GM12874 (cell line): ENCODE data around the gene SRCAP.

Experiments used
- TF ChIP-seq, protein P1 (sequence below): IDR thresholded peaks from 2 replicates; pipeline ENCODE4 v1.5.1; 2011; ENCODE audit warnings: low read depth, mild to moderate bottlenecking, control low read depth, low read length, moderate library complexity; ENCODE audit not compliant: insufficient read depth

The SRCAP gene

DNA sequence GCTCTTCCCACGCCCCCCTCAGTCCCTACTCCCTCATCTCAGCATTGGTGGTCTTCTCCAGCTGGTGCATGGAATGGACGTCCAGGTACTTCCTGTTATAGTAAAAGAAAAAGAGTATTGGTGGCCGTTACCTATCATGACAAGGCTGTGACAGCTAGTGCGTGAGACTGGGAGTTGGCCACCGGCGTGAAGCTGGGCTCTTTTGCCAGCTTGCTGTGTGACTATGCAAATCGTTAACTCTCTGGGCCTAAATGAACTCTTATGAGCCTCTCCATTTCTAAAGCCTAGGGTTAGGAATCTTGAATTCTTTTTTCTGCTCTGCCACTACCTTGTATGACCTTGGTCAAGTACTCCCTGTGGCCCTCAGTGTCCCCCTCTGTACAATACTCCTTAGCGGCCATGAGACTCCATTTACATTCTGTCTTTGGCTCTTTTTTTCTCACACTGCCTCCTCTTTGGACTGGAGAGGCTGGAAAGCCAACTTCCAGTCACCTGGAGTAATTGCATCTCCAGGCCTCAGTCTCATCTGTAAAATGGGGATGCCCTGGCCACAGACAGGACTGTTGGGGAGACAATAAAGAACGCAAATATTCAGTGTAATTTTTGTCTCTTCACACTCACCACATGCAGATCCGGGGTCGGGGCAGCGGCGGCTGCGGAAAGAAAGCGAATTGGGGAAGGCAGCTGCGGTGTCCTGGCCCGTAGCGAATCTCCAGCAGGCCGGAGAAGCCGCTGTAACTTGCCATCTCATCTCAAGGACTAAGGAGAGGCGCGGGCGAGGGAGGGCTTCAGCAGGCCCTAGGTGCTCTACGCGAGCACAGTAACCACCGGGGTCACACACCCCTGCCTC is 61.8 kb downstream of the SRCAP start:
- TF ChIP-seq, protein P1, sequence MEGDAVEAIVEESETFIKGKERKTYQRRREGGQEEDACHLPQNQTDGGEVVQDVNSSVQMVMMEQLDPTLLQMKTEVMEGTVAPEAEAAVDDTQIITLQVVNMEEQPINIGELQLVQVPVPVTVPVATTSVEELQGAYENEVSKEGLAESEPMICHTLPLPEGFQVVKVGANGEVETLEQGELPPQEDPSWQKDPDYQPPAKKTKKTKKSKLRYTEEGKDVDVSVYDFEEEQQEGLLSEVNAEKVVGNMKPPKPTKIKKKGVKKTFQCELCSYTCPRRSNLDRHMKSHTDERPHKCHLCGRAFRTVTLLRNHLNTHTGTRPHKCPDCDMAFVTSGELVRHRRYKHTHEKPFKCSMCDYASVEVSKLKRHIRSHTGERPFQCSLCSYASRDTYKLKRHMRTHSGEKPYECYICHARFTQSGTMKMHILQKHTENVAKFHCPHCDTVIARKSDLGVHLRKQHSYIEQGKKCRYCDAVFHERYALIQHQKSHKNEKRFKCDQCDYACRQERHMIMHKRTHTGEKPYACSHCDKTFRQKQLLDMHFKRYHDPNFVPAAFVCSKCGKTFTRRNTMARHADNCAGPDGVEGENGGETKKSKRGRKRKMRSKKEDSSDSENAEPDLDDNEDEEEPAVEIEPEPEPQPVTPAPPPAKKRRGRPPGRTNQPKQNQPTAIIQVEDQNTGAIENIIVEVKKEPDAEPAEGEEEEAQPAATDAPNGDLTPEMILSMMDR, result no peak

DNA sequence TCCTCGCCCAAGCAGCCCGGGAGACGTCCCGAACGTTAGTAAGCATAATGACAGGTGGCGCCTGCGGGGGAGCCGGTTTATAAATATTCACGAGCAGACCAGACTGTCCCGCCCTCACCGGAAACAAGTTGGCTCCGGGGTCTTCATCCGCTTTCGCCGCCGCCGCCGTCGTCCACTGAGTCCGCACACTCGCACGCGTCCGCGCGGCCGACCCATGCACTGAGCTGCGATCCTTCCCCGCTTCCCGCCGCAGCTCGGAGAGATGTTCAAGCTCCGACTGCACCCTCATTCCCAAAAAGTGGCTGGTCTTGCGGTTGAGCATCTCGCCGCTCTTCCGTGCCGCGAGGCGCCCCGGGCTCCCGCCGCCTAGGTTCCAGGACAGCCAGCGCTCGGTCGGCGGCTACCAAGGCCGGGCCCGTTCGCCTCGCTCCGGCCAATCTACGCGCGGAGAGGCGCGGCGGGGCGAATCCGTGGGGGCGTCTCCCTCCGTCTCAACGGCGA is 62.5 kb downstream of the SRCAP start:
- TF ChIP-seq, protein P1, result no peak

DNA sequence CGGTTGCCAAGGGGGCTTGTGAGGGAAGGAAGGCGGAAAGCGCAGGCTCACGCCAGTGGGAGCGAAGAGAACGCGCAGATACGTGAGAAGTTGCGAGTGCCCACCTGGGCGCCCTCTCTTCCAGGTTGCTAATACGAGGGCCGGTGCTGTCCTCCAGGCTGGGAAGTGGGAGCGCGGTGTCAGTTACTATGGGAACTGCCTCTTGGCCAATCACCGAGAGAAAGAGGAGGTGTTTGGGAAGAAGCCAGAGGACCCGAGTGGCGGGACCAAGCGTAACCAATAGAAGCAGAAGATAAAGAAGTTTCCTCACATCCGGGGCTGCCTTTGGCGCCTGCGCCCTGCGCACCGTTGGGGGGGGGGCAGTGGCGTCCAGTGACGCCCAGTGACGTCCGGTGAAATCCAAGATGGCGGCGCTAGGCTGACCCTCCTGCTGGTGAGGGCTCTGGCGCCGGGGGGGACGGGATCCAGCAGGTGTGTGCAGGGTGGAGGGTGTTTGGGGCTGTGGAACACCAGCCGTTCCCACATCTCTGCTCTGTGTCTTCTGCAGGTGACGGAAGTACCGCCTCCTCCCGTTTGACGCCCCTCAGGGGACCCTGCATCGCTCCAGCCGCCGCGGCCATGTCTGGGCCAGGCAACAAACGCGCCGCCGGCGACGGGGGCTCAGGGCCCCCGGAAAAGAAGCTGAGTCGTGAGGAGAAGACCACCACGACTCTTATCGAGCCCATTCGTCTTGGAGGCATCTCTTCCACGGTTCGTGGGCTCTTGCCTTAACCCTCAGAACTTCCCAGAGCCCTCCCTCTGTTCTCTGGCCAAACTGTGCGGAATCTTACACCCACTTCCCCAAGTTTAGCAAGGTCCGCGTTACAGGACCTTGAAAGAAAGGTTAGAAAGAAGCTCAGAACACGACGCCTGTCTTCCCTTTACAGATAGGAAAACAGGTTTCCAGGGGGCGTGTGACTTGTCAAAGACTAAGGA is 63.2 kb downstream of the SRCAP start, which contains the start of the genes CFAP119 and RNF40:
Gene CFAP119 (minus strand): TSS at position 135 of the 975 bp plus-strand sequence. CDS start 314 bp downstream, outside the sequence.
Gene RNF40 (plus strand): TSS at position 395 of the 975 bp plus-strand sequence. CDS start 224 bp downstream, at position 619.
- TF ChIP-seq, protein P1, result no peak

DNA sequence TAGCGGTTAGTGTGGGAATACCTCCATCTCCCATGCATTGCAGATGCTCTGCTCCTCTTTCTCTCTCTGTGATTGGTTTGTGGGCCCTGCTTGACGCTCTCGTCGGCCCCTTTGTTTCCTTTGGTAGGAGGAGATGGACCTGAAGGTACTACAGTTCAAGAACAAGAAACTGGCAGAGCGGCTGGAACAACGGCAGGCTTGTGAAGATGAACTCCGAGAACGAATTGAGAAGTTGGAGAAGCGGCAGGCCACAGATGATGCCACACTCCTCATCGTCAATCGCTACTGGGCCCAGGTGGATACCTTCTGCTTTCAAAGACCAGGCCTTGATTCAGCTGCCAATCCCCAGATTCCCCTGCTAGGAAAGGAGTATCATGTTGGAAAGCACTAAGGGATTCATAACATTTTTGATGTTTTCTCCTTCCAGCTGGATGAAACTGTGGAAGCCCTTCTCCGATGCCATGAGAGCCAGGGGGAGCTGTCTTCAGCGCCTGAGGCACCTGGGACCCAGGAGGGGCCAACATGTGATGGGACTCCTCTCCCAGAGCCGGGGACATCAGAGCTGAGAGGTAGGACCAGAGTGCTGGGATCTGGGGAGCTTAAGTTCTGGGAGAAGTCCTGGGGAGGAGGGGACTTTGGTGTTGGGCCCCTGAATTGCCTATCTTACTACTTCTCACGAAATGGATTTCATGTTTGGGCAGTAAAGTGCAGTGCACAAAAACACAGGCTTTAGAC is 64.2 kb downstream of the SRCAP start:
- TF ChIP-seq, protein P1, result no peak

DNA sequence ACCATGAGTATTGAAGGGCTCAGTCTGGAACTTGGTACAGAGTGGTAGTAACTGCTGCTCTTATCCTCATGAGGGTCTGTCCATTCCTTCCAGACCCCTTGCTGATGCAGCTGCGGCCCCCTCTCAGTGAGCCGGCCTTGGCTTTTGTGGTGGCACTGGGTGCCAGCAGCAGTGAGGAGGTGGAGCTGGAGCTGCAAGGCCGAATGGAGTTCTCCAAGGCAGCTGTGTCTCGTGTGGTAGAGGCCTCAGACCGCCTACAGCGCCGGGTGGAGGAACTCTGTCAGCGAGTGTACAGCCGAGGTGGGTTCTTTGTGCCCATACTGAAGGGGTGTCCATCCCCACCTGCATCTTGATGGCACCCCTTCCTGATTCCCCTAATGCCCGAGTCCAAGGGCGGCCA is 65.1 kb downstream of the SRCAP start:
- TF ChIP-seq, protein P1, result no peak

DNA sequence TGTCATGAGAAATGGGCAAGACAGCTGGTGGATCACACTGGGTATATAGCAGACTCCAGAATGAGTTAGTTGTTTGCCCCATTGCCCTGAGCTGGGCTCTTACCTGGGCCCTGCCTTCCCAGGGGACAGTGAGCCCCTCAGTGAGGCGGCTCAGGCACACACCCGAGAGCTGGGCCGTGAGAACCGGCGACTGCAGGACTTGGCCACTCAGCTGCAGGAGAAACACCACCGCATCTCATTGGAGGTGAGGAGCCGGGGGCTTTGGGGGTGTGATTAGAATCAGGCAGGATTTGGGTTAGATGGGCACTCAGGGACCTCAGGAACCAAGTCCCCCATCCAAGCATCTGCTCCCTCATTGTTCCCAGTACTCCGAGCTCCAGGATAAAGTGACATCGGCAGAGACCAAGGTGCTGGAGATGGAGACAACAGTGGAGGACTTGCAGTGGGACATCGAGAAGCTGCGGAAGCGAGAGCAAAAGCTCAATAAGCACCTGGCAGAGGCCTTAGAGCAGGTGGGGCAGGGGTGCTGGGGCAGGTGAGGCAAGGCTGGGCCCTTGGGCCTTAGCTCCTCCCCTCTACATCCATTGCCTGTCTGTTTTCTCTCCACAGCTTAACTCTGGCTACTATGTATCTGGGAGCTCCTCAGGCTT is 66.0 kb downstream of the SRCAP start:
- TF ChIP-seq, protein P1, result no peak
